Ishikawa (cell line): ENCODE data around the gene SLC17A5.

Source experiments
- CEBPB ChIP-seq: IDR thresholded peaks from 2 replicates; pipeline ENCODE4 v1.6.1; 2012
- CREB1 ChIP-seq: IDR thresholded peaks from 2 replicates; pipeline ENCODE4 v1.6.1; 2012; ENCODE audit warnings: low read depth
- EGR1 ChIP-seq: IDR thresholded peaks from 2 replicates; pipeline ENCODE4 v1.6.1; 2012
- EP300 ChIP-seq: IDR thresholded peaks from 2 replicates; pipeline ENCODE4 v1.6.1; 2012; ENCODE audit warnings: borderline replicate concordance
- FOXM1 ChIP-seq: IDR thresholded peaks from 2 replicates; pipeline ENCODE4 v1.6.1; 2012; ENCODE audit warnings: low read depth, borderline replicate concordance
- NFIC ChIP-seq: IDR thresholded peaks from 2 replicates; pipeline ENCODE4 v1.6.1; 2012
- RAD21 ChIP-seq: IDR thresholded peaks from 2 replicates; pipeline ENCODE4 v1.6.1; 2012; ENCODE audit warnings: low read depth
- REST ChIP-seq: IDR thresholded peaks from 2 replicates; pipeline ENCODE4 v1.6.1; 2012; ENCODE audit warnings: low read depth, mild to moderate bottlenecking
- TAF1 ChIP-seq: IDR thresholded peaks from 2 replicates; pipeline ENCODE4 v1.6.1; 2012; ENCODE audit warnings: low read depth, mild to moderate bottlenecking
- TCF12 ChIP-seq: IDR thresholded peaks from 2 replicates; pipeline ENCODE4 v1.6.1; 2012; ENCODE audit warnings: low read depth
- TEAD4 ChIP-seq: IDR thresholded peaks from 2 replicates; pipeline ENCODE4 v1.6.1; 2012
- YY1 ChIP-seq: IDR thresholded peaks from 2 replicates; pipeline ENCODE4 v1.6.1; 2012; ENCODE audit warnings: low read depth
- ZBTB7A ChIP-seq: IDR thresholded peaks from 2 replicates; pipeline ENCODE4 v1.6.1; 2012; ENCODE audit warnings: low read depth
- TF ChIP-seq, protein P1 (sequence below): IDR thresholded peaks from 2 replicates; pipeline ENCODE4 v1.6.1; 2012
- TF ChIP-seq, protein P2 (sequence below): IDR thresholded peaks from 2 replicates; pipeline ENCODE4 v1.6.1; 2012

The SLC17A5 gene

GRCh38 chr6:73560182-73560732 lies 93.5 kb downstream of the SLC17A5 start:
- TF ChIP-seq EP300 (no peak), ZBTB7A (no peak), TEAD4 (no peak), REST (no peak)

DNA sequence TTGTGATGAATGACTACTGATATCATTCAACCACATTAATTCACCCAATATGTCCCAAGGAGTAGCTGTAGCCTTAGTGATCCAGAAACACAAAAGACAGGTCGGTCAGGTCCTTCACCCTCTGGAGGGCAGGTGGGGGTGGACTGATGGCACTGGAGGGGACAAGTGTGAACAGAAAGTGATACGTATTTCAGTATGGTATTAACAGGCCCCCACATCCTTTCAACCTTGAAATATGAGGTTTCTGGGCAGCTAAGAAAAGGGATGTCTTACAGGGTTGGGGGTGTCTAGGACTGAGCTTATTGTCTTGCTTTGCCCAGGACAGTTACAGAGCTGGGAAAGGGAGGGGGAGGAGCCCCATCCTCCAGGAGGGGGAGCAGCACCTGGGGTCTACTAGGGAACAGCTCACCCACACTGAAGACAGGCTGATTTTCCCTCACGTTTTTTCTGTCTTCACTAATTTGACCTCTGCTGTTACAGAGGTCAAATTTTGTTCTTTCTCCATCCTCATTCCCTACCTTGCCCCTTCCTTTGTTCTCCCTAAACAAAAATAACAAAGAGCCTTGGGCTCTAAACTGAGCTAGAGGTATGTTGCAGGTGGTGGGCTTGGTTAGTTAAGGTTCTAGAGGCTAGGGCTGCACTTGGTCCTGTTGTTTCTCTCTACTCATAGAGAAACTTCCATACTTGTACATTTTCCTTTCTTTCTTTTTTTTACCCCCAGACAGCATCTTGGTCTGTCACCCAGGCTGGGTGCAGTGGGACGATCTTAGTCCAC lies 95.0 kb downstream of the SLC17A5 start:
- TF ChIP-seq, protein P1, sequence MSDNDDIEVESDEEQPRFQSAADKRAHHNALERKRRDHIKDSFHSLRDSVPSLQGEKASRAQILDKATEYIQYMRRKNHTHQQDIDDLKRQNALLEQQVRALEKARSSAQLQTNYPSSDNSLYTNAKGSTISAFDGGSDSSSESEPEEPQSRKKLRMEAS, result no peak
- TF ChIP-seq REST (no peak), TEAD4 (no peak), CREB1 (no peak), EP300 (no peak), CEBPB (no peak), TCF12 (no peak)

DNA sequence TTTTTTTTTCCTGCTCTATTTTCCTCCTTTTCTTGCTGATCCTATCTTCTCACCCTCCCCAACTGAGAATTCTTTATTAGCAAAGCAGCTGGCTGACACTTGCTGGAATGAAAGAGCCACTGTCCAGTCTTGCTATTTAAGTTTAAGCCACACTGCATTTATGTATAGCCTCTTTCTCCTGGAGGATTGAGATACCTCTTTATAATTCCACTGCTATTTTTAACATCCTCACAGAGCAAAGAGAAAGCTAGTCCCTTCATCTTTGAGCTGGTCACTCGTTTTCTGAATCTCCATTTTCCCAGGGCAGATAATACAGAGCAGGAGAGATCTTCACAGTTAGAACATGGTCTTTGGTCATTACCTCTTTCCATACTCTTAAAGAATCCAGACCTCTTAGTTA lies 97.0 kb downstream of the SLC17A5 start:
- TF ChIP-seq CREB1 (no peak), CEBPB (no peak), FOXM1 (no peak), NFIC (no peak), EGR1 (no peak)

DNA sequence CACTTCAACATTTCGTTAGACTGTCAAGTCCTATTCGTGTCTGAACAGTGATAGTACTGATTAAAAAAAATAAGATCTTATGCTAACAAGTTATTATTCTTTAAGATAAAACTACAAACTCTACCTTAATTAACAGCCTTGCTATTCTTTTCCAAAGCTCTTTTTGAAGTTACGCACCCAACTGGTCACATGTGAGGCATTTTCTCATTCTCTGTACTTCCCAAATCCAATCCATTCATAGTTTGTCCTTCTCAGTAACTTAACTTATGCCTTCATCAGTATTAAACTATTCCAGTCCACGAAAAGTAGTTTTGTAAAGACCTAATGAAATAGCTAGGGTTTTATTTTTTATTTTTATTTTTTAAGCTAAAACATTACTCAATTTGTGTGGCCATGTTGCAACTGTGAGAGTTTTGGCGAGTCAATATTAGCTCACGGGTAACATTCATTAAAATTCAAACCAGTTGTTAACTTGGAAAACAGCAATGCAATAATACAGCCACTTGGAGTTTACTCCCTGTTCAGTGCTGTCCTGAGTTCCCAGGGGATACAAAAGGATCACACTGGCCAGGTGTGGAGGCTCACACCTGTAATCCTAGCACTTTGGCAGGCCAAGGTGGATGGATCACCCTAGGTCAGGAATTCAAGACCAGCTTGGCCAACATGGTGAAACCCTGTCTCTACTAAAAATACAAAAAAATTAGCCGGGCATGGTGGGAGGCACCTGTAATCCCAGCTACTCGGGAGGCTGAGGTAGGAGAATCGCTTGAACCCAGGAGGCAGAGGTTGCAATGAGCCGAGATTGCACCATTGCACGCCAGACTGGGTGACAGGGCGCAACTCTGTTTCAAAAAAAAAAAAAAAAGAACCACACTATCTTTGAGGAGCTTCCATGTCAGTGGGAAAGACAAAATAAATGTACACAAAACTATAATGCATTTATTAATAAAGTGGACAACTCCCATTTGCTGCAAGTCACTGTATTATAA lies 105.0 kb downstream of the SLC17A5 start:
- no peak for TF ChIP-seq YY1
- no peak for TF ChIP-seq TCF12
- no peak for TF ChIP-seq EGR1
- no peak for TF ChIP-seq TAF1
- no peak for TF ChIP-seq FOXM1
- TF ChIP-seq RAD21, result no peak

GRCh38 chr6:73547036-73547435 lies 106.8 kb downstream of the SLC17A5 start:
- no peak for TF ChIP-seq CEBPB
- no peak for TF ChIP-seq REST
- no peak for TF ChIP-seq EP300
- no peak for TF ChIP-seq TAF1
- TF ChIP-seq, protein P2, sequence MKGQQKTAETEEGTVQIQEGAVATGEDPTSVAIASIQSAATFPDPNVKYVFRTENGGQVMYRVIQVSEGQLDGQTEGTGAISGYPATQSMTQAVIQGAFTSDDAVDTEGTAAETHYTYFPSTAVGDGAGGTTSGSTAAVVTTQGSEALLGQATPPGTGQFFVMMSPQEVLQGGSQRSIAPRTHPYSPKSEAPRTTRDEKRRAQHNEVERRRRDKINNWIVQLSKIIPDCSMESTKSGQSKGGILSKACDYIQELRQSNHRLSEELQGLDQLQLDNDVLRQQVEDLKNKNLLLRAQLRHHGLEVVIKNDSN, result no peak
- TF ChIP-seq TCF12, result no peak
- TF ChIP-seq CREB1, result no peak
- TF ChIP-seq YY1, result no peak
- no peak for TF ChIP-seq ZBTB7A
- TF ChIP-seq, protein P1, result no peak
- no peak for TF ChIP-seq RAD21
- TF ChIP-seq NFIC, result no peak
- no peak for TF ChIP-seq EGR1
- TF ChIP-seq TEAD4, result no peak
- TF ChIP-seq FOXM1, result no peak
